HEK293 (cell line): ENCODE data around the gene METTL23.

ENCODE experiments used
- CTCF ChIA-PET: fragments of 350-600 bp; formaldehyde crosslinking; extraction: SDS; loops from one replicate; lab custom pipeline; 2021; ENCODE audit warnings: antibody characterized with exemption; lab: Yijun Ruan, JAX
- POLR2A ChIA-PET: fragments of 300-600 bp; formaldehyde crosslinking; extraction: SDS; loops from one replicate; lab custom pipeline; 2020; ENCODE audit warnings: antibody characterized with exemption, inconsistent platforms; lab: Yijun Ruan, JAX
- H3K27ac ChIP-seq: fragments of 200-500 bp; sonication (Bioruptor generic); 2 replicates; pipeline ENCODE4 v1.5.1; 2014; ENCODE audit warnings: low read depth, low read length, control low read depth, inconsistent platforms; ENCODE audit errors: extremely low read depth
- H3K36me3 ChIP-seq, 2 experiments: fragments of 200-500 bp in 1 of 2; sonication (Bioruptor generic) in 1 of 2; 1 replicate in 1 of 2; 2 replicates in 1 of 2; pipeline ENCODE4 v1.5.1; 2014 to 2017; ENCODE audit warnings: inconsistent platforms in 2 of 2, low read length in 2 of 2; ENCODE audit not compliant: control insufficient read depth in 2 of 2, insufficient read depth in 1 of 2
- H3K4me1 ChIP-seq: fragments of 200-500 bp; sonication (Bioruptor generic); 2 replicates; pipeline ENCODE4 v1.5.1; 2014; ENCODE audit warnings: mild to moderate bottlenecking, low read length, inconsistent platforms; ENCODE audit not compliant: control insufficient read depth, insufficient read depth
- H3K4me3 ChIP-seq: 2 replicates; pipeline ENCODE4 v1.5.1; 2011; ENCODE audit warnings: low read depth, mild to moderate bottlenecking, control low read depth, low read length, moderate library complexity
- H3K9me3 ChIP-seq: fragments of 200-500 bp; sonication (Bioruptor generic); 2 replicates; pipeline ENCODE4 v1.5.1; 2014; ENCODE audit warnings: low read depth, low read length, inconsistent platforms; ENCODE audit not compliant: control insufficient read depth, insufficient read depth
- EGR2 ChIP-seq: fragments of 450-650 bp; formaldehyde crosslinking; IDR thresholded peaks from 2 replicates; pipeline ENCODE4 v1.5.1; 2016; ENCODE audit warnings: low read depth, missing biosample characterization, missing genetic modification characterization
- IKZF3 ChIP-seq: fragments of 450-650 bp; IDR thresholded peaks from 2 replicates; pipeline ENCODE4 v1.5.0; 2018; ENCODE audit warnings: missing biosample characterization, mild to moderate bottlenecking, missing genetic modification characterization, moderate library complexity
- KLF7 ChIP-seq: fragments of 450-650 bp; formaldehyde crosslinking; IDR thresholded peaks from 2 replicates; pipeline ENCODE4 v1.5.1; 2016; ENCODE audit warnings: missing biosample characterization, missing genetic modification characterization, borderline replicate concordance
- KLF8 ChIP-seq: fragments of 450-650 bp; formaldehyde crosslinking; IDR thresholded peaks from 2 replicates; pipeline ENCODE4 v1.5.1; 2016; ENCODE audit warnings: missing biosample characterization, missing genetic modification characterization
- WT1 ChIP-seq: fragments of 450-650 bp; formaldehyde crosslinking; IDR thresholded peaks from 2 replicates; pipeline ENCODE4 v1.5.1; 2016; ENCODE audit warnings: missing biosample characterization, missing genetic modification characterization
- ZBTB20 ChIP-seq: fragments of 450-650 bp; formaldehyde crosslinking; IDR thresholded peaks from 2 replicates; pipeline ENCODE4 v1.5.1; 2016; ENCODE audit warnings: missing biosample characterization, missing genetic modification characterization
- ZBTB21 ChIP-seq: fragments of 450-650 bp; formaldehyde crosslinking; IDR thresholded peaks from 2 replicates; pipeline ENCODE4 v1.5.1; 2017; ENCODE audit warnings: missing biosample characterization, missing genetic modification characterization
- ZBTB7A ChIP-seq: fragments of 450-650 bp; formaldehyde crosslinking; IDR thresholded peaks from 2 replicates; pipeline ENCODE4 v1.5.1; 2016; ENCODE audit warnings: low read depth, missing biosample characterization, missing genetic modification characterization
- ZFP69B ChIP-seq: fragments of 450-650 bp; formaldehyde crosslinking; IDR thresholded peaks from 2 replicates; pipeline ENCODE4 v1.5.1; 2016; ENCODE audit warnings: missing biosample characterization, missing genetic modification characterization
- ZNF10 ChIP-seq: fragments of 450-650 bp; formaldehyde crosslinking; IDR thresholded peaks from 2 replicates; pipeline ENCODE4 v1.5.1; 2017; ENCODE audit warnings: missing biosample characterization, missing genetic modification characterization
- ZNF133 ChIP-seq: fragments of 450-650 bp; formaldehyde crosslinking; IDR thresholded peaks from 2 replicates; pipeline ENCODE4 v1.5.1; 2016; ENCODE audit warnings: missing biosample characterization, missing genetic modification characterization
- ZNF138 ChIP-seq: fragments of 450-650 bp; formaldehyde crosslinking; IDR thresholded peaks from 2 replicates; pipeline ENCODE4 v1.5.1; 2016; ENCODE audit warnings: missing biosample characterization, missing genetic modification characterization, borderline replicate concordance
- ZNF23 ChIP-seq: fragments of 450-650 bp; formaldehyde crosslinking; IDR thresholded peaks from 2 replicates; pipeline ENCODE4 v1.5.1; 2016; ENCODE audit warnings: missing biosample characterization, missing genetic modification characterization, borderline replicate concordance
- ZNF302 ChIP-seq: fragments of 450-650 bp; formaldehyde crosslinking; IDR thresholded peaks from 2 replicates; pipeline ENCODE4 v1.5.1; 2016; ENCODE audit warnings: missing biosample characterization, missing genetic modification characterization, low read depth
- ZNF354C ChIP-seq: fragments of 450-650 bp; formaldehyde crosslinking; IDR thresholded peaks from 2 replicates; pipeline ENCODE4 v1.5.1; 2016; ENCODE audit warnings: missing biosample characterization, missing genetic modification characterization, low read depth, borderline replicate concordance
- ZNF366 ChIP-seq: fragments of 450-650 bp; formaldehyde crosslinking; conservative IDR thresholded peaks from 2 replicates; pipeline ENCODE4 v1.5.1; 2016; ENCODE audit warnings: missing biosample characterization, missing genetic modification characterization
- ZNF501 ChIP-seq: fragments of 450-650 bp; formaldehyde crosslinking; IDR thresholded peaks from 2 replicates; pipeline ENCODE4 v1.5.1; 2016; ENCODE audit warnings: missing biosample characterization, missing genetic modification characterization
- ZNF510 ChIP-seq: fragments of 450-650 bp; formaldehyde crosslinking; IDR thresholded peaks from 2 replicates; pipeline ENCODE4 v1.5.1; 2018; ENCODE audit warnings: mild to moderate bottlenecking, missing genetic modification characterization, missing biosample characterization; ENCODE audit not compliant: insufficient replicate concordance
- ZNF530 ChIP-seq: fragments of 450-650 bp; formaldehyde crosslinking; IDR thresholded peaks from 2 replicates; pipeline ENCODE4 v1.5.1; 2016; ENCODE audit warnings: low read depth, missing biosample characterization, missing genetic modification characterization
- ZNF558 ChIP-seq: fragments of 450-650 bp; formaldehyde crosslinking; IDR thresholded peaks from 2 replicates; pipeline ENCODE4 v1.5.1; 2016; ENCODE audit warnings: missing biosample characterization, missing genetic modification characterization
- ZNF560 ChIP-seq: fragments of 450-650 bp; formaldehyde crosslinking; IDR thresholded peaks from 2 replicates; pipeline ENCODE4 v1.5.1; 2017; ENCODE audit warnings: missing biosample characterization, missing genetic modification characterization, borderline replicate concordance
- ZNF571 ChIP-seq: fragments of 450-650 bp; formaldehyde crosslinking; IDR thresholded peaks from 2 replicates; pipeline ENCODE4 v1.5.0; 2017; ENCODE audit warnings: missing biosample characterization, missing genetic modification characterization
- ZNF600 ChIP-seq: fragments of 450-650 bp; formaldehyde crosslinking; IDR thresholded peaks from 2 replicates; pipeline ENCODE4 v1.5.1; 2016; ENCODE audit warnings: missing biosample characterization, missing genetic modification characterization
- ZNF670 ChIP-seq: fragments of 450-650 bp; formaldehyde crosslinking; IDR thresholded peaks from 2 replicates; pipeline ENCODE4 v1.5.1; 2016; ENCODE audit warnings: missing biosample characterization, missing genetic modification characterization, low read depth
- ZNF701 ChIP-seq: fragments of 450-650 bp; formaldehyde crosslinking; IDR thresholded peaks from 2 replicates; pipeline ENCODE4 v1.5.1; 2016; ENCODE audit warnings: missing biosample characterization, missing genetic modification characterization
- ZNF747 ChIP-seq: fragments of 450-650 bp; formaldehyde crosslinking; IDR thresholded peaks from 2 replicates; pipeline ENCODE4 v1.5.1; 2016; ENCODE audit warnings: missing biosample characterization, missing genetic modification characterization
- ZNF843 ChIP-seq: fragments of 450-650 bp; formaldehyde crosslinking; IDR thresholded peaks from 2 replicates; pipeline ENCODE4 v1.5.1; 2016; ENCODE audit warnings: missing biosample characterization, missing genetic modification characterization
- ZXDB ChIP-seq: fragments of 450-650 bp; formaldehyde crosslinking; IDR thresholded peaks from 2 replicates; pipeline ENCODE4 v1.5.1; 2016; ENCODE audit warnings: missing biosample characterization, missing genetic modification characterization
- TF ChIP-seq, protein P1 (sequence below): fragments of 450-650 bp; IDR thresholded peaks from 2 replicates; pipeline ENCODE4 v1.5.1; 2018; ENCODE audit warnings: missing biosample characterization, missing genetic modification characterization
- TF ChIP-seq, protein P2 (sequence below): fragments of 450-650 bp; formaldehyde crosslinking; IDR thresholded peaks from 2 replicates; pipeline ENCODE4 v1.5.1; 2016; ENCODE audit warnings: missing biosample characterization, missing genetic modification characterization

METTL23 gene

GRCh38 chr17:76700617-76701470 is 25.8 kb upstream of the METTL23 start (continued):
- TF ChIP-seq ZFP69B (tag by site-specific recombination) (peak; percentile 75; the same call in 1 of the 2 replicates), ZNF558 (tag by site-specific recombination) (no peak), ZNF138 (tag by site-specific recombination) (no peak), KLF8 (tag by site-specific recombination) (peak; percentile 74), ZNF366 (tag by site-specific recombination) (peak; percentile 89), ZNF354C (tag by site-specific recombination) (no peak), ZXDB (tag by site-specific recombination) (peak; percentile 54; the same call in 1 of the 2 replicates)
- TF ChIP-seq, all 188 proteins: peak for 49

DNA sequence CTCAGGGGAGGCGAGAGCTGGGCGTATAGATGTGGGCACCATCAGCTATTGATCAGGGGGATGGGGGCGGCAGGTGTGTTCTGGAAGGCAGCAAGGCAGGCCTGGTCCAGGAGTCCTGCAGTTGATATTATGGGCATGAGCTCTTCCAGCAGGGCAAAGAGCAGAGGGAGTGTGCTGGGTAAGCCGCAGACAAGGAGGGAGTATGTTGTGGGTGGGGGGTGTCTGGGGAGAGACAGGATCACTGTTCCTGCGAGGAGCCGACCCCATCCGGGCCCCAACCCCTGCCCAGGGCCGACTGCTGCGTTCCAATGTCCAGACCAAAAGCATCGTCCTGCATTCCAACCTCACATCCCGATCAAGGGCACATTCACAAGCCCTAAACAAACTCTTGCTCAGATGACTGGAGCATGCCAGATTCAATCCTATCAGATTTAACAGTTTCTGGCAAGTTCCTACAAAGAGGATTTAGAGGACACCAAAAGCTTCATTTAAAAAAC is 25.1 kb upstream of the METTL23 start:
- POLR2A ChIA-PET = interaction anchor here (0.8 to 1.8 kb wide), 9 partner anchors 8 to 37 kb away, joined by 3 to 9 read pairs (median 4); partner anchors contain the start of genes JMJD6, METTL23 and MFSD11
- Histone ChIP-seq H3K9me3 (no peaks in the 10 kb centered on the region), H3K36me3 (peaks cover under 1 to 8% of the 10 kb centered on the region in 2 experiments; a peak in 2 of 3 replicates), H3K4me1 (peaks cover 40% of the 10 kb centered on the region), H3K27ac (peak overlapping the region; percentile 56), H3K4me3 (peak overlapping the region; percentile 25; the same call in 1 of the 2 replicates)
- CTCF ChIA-PET = interaction anchor here (0.6 to 5.1 kb wide), 8 partner anchors 10 to 281 kb away, joined by 3 to 38 read pairs (median 4); no protein-coding TSS in a partner anchor
- TF ChIP-seq WT1 (tag by site-specific recombination) (0 out of 2 replicates have a peak, but pooled peaks have one; percentile 13), ZNF843 (no peak), ZNF560 (tag by site-specific recombination) (no peak), EGR2 (peak; percentile 8; the same call in 1 of the 2 replicates), ZNF23 (tag by site-specific recombination) (no peak), ZNF670 (no peak), ZNF530 (tag by site-specific recombination) (no peak), ZNF138 (tag by site-specific recombination) (no peak), ZNF571 (tag by site-specific recombination) (no peak), ZBTB21 (no peak), ZNF302 (no peak), ZNF510 (tag by site-specific recombination) (no peak), KLF7 (tag by site-specific recombination) (no peak), ZNF747 (tag by site-specific recombination) (no peak), ZBTB7A (no peak), ZNF701 (no peak), ZNF10 (no peak), ZNF133 (tag by site-specific recombination) (peak; percentile 1; the same call in 1 of the 2 replicates), ZNF354C (tag by site-specific recombination) (no peak), ZBTB20 (tag by site-specific recombination) (no peak), ZNF501 (tag by site-specific recombination) (no peak), IKZF3 (tag by site-specific recombination) (no peak), ZNF600 (tag by site-specific recombination) (peak; percentile 74; the same call in 1 of the 2 replicates)
- TF ChIP-seq, protein P1, sequence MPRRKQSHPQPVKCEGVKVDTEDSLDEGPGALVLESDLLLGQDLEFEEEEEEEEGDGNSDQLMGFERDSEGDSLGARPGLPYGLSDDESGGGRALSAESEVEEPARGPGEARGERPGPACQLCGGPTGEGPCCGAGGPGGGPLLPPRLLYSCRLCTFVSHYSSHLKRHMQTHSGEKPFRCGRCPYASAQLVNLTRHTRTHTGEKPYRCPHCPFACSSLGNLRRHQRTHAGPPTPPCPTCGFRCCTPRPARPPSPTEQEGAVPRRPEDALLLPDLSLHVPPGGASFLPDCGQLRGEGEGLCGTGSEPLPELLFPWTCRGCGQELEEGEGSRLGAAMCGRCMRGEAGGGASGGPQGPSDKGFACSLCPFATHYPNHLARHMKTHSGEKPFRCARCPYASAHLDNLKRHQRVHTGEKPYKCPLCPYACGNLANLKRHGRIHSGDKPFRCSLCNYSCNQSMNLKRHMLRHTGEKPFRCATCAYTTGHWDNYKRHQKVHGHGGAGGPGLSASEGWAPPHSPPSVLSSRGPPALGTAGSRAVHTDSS = no peak
- TF ChIP-seq, protein P2, sequence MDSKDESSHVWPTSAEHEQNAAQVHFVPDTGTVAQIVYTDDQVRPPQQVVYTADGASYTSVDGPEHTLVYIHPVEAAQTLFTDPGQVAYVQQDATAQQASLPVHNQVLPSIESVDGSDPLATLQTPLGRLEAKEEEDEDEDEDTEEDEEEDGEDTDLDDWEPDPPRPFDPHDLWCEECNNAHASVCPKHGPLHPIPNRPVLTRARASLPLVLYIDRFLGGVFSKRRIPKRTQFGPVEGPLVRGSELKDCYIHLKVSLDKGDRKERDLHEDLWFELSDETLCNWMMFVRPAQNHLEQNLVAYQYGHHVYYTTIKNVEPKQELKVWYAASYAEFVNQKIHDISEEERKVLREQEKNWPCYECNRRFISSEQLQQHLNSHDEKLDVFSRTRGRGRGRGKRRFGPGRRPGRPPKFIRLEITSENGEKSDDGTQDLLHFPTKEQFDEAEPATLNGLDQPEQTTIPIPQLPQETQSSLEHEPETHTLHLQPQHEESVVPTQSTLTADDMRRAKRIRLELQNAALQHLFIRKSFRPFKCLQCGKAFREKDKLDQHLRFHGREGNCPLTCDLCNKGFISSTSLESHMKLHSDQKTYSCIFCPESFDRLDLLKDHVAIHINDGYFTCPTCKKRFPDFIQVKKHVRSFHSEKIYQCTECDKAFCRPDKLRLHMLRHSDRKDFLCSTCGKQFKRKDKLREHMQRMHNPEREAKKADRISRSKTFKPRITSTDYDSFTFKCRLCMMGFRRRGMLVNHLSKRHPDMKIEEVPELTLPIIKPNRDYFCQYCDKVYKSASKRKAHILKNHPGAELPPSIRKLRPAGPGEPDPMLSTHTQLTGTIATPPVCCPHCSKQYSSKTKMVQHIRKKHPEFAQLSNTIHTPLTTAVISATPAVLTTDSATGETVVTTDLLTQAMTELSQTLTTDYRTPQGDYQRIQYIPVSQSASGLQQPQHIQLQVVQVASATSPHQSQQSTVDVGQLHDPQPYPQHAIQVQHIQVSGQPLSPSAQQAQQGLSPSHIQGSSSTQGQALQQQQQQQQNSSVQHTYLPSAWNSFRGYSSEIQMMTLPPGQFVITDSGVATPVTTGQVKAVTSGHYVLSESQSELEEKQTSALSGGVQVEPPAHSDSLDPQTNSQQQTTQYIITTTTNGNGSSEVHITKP (tag by site-specific recombination) = no peak
